ENCODE measurements around the gene U2SURP. TPM values are rescaled to one million over a fixed set of nuclear protein-coding genes. Genes with fewer than 3 reads are reported as not detected.

Gene U2SURP
- polyA plus RNA-seq (2011; rRNA removed): 51.3 and 71.9 TPM in 2 replicates
- 58.6 and 74.1 TPM in 2 replicates for polyA minus RNA-seq (2011; rRNA and poly(A)+ RNA removed)

GRCh38 chr3:143001369-143002082 lies at the start of gene U2SURP:
Gene U2SURP, plus strand, starts transcription at chr3:143001570. Its CDS starts 59 bp downstream, at chr3:143001629.
- ChIA-PET CTCF (interaction anchor here (0.9 to 3.8 kb wide), 7 partner anchors 11 to 414 kb away, joined by 3 to 18 read pairs (median 5); no protein-coding TSS in a partner anchor), POLR2A (interaction anchor here (1.0 to 2.6 kb wide), 5 partner anchors 39 to 970 kb away, joined by 3 to 9 read pairs (median 6); partner anchors contain the start of genes ATR and DIPK2A)
- TF ChIP-seq CTCF (IDR thresholded peaks at IDR 0.05; ENCODE audit: low read depth, low read length): 0 out of 2 replicates have a peak, but pooled peaks have one; percentile 12
- Histone ChIP-seq H3K9me3 (ENCODE audit: control insufficient read depth, insufficient read depth, low read length) (no peaks in the 10 kb centered on the region; the same call in 1 of the 2 replicates), H3K27ac (ENCODE audit: low read depth, low read length) (peak within 1 kb of the TSS; percentile 97), H3K4me3 (ENCODE audit: low read depth, low read length) (peak within 1 kb of the TSS; percentile 96), H3K27me3 (ENCODE audit: control insufficient read depth, insufficient read depth, low read length) (no peaks in the 10 kb centered on the region)
- DNase-seq (ENCODE audit: low read depth, low spot score): peak; percentile 94

GRCh38 chr3:142951794-142952193 lies 49.6 kb upstream of the U2SURP start:
- POLR2A ChIA-PET: interaction anchor here (0.6 kb wide), 1 partner anchor 33 kb away, joined by 9 read pairs; no protein-coding TSS in a partner anchor
- CTCF ChIA-PET: no interaction called here
- H3K4me3 ChIP-seq (ENCODE audit: low read depth, low read length): no peak overlapping the region
- no peak overlapping the region for H3K27ac ChIP-seq (ENCODE audit: low read depth, low read length)
- H3K27me3 ChIP-seq (ENCODE audit: control insufficient read depth, insufficient read depth, low read length): peaks cover 6% of the 10 kb centered on the region
- TF ChIP-seq CTCF (IDR thresholded peaks at IDR 0.05; ENCODE audit: low read depth, low read length): no peak
- no peak for DNase-seq (ENCODE audit: low read depth, low spot score)
- no peaks in the 10 kb centered on the region; the same call in 1 of the 2 replicates for H3K9me3 ChIP-seq (ENCODE audit: control insufficient read depth, insufficient read depth, low read length)

DNA sequence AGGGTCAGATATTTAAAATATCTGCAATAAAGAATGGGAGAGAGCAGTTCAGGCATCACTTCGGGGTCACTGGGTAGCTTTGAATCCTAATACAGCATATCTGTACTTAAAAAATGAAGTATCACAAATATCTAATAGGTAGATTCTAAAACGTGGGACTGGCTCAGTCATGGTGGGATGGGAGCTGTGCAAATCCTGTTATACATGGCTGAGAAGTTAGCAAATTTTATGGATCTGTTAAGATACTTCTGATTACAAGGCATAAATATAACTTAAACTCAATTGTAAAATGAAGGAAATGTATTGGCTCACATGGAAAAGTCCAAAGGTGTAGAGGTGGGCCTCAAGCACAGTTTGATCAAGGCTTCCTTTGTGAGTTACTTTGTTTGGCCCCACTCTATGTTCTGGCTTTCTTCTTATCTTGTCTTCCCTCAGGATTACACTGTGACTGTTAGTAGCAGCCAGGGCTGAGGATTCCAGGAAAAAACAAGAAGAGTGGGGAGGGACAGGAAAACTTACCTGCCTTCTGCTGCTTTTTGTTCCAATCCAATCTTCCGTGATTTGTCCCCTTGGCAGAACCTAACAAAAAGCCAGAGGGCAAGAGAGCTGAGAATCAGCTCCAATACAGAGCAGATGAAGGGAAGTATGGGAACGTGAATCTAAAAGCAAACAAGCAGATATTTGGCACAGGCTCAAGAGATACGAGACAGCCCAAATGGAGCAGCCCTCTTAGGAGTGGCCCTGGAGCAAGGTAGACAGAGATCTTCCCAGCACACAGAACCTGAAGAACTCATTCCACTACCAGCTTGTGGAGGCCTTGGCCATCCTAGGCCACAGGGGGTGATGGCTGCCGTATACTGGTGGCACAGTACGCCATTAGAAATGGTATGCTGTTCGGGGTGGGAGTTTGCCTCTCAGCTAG lies 48.8 kb upstream of the U2SURP start:
- ChIA-PET CTCF (interaction anchor here (2.0 kb wide), 1 partner anchor 123 kb away, joined by 5 read pairs; no protein-coding TSS in a partner anchor), POLR2A (no interaction called here)
- Histone ChIP-seq H3K9me3 (ENCODE audit: control insufficient read depth, insufficient read depth, low read length) (no peaks in the 10 kb centered on the region; the same call in 1 of the 2 replicates), H3K27me3 (ENCODE audit: control insufficient read depth, insufficient read depth, low read length) (peaks cover 3% of the 10 kb centered on the region), H3K27ac (ENCODE audit: low read depth, low read length) (no peak overlapping the region), H3K4me3 (ENCODE audit: low read depth, low read length) (no peak overlapping the region)
- TF ChIP-seq CTCF (IDR thresholded peaks at IDR 0.05; ENCODE audit: low read depth, low read length): no peak
- DNase-seq (ENCODE audit: low read depth, low spot score): no peak

GRCh38 chr3:142953443-142953842 lies 47.9 kb upstream of the U2SURP start:
- POLR2A ChIA-PET: interaction anchor here (0.6 kb wide), 1 partner anchor 371 kb away, joined by 3 read pairs; no protein-coding TSS in a partner anchor
- no peak for TF ChIP-seq CTCF (IDR thresholded peaks at IDR 0.05; ENCODE audit: low read depth, low read length)
- H3K27ac ChIP-seq (ENCODE audit: low read depth, low read length): no peak overlapping the region
- CTCF ChIA-PET: interaction anchor here (2.0 kb wide), 1 partner anchor 124 kb away, joined by 5 read pairs; no protein-coding TSS in a partner anchor
- H3K9me3 ChIP-seq (ENCODE audit: control insufficient read depth, insufficient read depth, low read length): no peaks in the 10 kb centered on the region
- H3K4me3 ChIP-seq (ENCODE audit: low read depth, low read length): no peak overlapping the region
- H3K27me3 ChIP-seq (ENCODE audit: control insufficient read depth, insufficient read depth, low read length): peaks cover 3% of the 10 kb centered on the region
- no peak for DNase-seq (ENCODE audit: low read depth, low spot score)
